Activated CD4-positive, CD25-positive, alpha-beta regulatory T cell (primary cell): ENCODE data around the gene PDXK.

Experiments used
- DNase-seq, 4 experiments: peaks; one replicate each; lab custom pipeline; 2025; lab: John Stamatoyannopoulos, UW

The PDXK gene

DNA sequence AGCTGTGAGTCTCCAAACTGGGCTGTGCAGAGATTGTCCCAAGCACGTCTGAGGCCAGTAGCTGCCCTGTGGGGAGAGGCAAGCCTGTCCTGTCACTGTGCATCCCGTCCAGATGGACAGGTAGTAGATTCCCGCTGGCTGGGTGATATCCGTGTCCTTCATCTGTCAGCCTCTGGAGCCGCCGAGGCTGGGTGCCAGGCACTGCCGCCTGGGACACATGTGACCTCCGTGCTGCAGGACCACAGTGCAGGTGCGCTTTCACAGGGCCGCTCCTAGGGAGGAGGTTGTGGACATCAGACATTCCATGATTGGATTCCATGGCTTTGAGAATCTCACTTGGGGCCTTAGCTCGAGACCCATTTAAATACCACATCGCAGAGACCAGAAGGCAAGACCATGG, 4.7 kb downstream of the PDXK start:
- DNase-seq, result no peak

DNA sequence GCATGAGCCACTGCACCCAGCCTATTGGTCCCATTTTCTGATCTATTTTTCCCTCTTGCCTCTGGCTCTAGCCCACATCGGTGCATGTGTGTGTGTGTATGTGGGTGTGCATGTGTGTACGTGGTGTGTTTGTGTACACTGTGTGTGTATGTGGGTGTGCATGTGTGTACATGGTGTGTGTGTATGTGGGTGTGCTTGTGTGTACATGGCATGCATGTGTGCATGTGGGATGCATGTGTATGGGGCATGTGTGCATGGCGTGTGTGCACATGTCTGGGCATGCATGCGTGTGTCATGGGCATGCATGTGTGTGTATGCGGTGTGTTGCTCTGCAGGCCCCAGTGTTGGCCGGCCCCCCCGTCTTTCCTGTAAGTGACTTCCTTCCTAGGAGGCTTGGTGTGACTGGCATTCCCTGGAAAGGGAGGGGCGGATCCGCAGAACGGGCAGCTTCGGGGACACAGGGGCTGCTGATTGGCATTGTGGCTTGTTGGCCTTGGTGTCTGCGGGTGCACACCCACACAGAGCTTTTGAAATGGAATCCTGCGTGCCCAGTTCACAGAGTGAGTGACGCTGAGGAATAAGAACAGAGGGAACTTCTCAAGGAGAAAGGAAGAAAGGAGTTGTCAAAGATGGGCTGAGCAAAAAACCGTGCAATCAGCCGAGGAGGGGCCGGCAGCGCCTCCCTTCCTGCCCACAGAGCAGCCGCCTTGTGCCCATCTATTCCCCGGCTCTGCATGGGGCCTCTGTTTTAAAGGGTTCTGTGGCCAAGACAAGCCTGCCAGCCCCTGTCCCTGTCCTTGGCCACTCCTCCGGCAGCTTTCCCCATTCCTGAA, 8.0 kb downstream of the PDXK start:
- DNase-seq, result no peak

DNA sequence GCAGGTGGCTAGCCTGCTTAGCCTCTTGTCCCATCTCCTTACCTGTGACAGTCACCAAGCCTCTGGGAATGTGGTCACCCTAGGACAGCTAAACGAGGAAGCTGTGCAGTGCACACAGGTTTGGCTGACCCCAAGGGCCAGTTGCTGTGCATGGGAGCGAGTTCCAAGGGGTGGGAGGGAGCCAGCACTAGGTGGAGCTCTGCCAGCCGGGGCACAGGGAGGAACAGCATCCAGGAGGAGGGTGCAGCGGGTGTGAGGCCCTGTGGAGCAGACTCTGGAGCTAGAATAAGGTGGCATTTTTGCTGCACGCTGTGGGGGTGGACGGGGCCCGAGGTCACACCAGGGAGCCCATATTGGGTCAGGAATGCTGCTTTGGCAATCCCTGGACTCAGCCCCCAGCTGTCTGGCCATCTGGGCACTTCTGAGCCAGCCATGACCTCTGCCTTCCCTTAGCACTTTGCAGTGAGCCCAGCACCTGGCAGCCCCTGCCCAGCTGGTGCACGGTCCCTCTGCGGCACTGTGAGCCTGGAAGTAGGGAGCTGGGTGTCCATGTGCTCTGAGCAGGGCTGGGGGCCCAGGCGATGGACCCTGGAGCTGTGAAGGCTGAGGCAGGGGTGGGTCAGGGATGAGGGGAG, 8.7 kb downstream of the PDXK start:
- DNase-seq, result no peak

DNA sequence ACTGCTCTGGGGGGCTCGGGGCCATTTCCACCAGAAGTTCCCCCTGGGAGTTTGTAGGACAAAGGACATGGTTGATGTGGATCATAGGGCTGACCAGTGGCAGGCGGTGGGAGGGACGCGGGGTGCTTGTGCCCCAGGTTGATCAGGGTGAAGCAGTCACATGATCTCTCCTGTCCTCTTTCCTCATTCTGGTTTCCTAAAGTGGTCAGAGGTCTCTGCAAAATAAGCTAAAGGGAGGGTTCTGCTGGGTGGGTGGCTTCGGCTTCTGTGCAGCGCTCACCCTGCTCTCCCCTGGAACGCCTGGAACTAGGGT, 9.2 kb downstream of the PDXK start:
- no peak for DNase-seq

DNA sequence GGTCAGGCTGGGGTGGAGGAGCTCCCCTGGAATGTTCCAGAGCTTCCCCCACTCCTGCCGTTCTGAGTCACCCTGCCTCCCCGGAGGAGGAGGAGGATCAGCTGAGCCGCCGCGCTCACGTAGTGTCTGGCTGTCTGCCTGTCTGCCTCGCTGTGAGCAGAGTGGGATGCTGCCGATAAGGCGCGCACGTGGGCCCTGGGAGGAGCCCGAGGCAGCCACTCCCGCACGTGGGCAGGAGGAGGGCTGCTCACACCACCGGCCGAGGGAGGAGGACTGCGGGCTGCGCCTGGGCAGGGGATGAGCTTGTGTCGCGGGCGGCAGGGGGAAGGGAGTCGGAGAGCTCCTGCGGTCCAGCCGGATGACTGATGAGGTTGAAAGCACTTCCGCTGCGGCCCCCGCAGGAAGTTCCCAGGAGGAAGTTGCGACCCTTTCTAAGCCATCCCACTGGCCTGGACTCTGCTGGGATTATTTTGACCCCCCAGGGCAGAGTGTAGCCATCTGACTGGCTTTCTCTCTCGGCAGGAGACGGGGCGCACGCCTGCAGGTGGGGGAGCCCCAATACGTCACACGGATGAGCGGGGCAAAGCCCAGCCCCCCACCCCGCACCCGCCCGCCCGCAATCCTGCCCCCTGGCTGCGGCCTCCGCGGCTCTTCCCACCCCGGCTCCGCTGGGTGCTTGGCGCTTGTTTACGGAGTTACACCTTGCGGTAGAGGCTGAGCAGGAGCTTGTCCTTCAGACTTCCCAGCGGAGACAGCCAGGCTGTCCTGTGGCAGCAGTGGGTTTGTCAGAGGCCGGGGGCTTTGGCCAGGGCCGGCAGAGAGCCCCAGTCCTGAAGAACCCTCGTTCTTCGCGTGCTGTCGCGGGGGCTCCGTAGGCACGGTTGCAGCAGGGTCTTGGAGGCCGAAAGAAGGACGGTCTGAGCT, 9.8 kb downstream of the PDXK start:
- DNase-seq, result peak; percentile 31 to 55 (median 48)

DNA sequence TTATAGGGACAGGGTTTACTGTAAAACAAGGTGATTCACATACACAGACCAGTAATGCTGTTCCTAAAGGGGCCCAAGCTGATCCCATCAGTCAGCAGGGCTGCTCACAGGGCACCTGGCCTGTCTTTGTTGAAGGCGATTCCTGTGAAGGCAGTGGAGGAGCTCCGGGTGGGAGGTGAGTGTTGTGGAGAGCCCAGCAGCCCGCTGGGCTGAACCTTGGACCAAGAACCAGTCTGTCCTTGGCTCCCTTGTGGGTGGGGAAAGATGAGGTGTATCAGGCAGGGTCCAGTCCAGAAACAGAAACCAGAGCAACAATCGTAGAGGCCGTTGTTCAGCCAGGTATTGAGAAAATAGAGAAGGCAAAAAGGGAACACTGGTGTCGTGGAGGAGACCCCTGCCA, 12.5 kb downstream of the PDXK start:
- no peak for DNase-seq

DNA sequence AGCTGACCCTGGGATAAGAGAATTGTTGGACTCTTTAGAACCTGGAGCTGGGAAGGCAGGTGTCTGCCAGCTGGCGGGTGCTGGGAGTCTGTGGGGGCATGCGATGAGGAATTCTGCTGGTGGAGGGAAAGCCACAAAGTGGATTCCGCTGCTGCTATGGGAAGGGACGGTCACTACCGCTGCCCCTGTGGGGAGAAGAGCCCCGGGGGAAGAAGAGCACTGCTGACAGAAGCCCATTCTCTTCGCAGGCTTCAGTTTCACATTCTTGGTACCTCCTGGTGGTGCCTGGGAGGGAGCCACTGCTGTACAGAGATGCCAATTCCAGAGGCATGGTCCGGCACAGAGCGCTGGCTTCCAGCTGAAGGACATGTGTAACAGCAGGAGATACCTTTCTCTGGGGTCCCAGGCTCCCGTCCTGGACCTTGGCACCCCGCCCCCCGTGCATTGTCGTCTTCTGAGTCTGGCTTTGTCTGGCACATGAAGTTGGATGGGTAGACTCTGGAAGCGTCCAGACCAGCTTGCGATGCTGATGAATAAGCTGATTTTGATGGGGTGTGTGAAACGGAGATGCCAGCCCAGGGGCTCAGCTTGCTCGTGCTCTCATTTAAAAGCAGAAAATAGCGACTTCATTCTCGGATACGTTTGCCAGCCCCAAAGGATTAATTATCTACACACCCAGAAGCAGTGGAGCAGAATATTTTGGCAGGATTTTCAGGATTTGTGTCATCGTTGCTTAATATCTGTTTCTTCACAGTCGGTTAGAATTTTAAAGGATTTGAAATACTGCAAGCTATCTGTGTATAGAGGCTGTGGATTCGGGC, 13.2 kb downstream of the PDXK start:
- DNase-seq, result no peak

DNA sequence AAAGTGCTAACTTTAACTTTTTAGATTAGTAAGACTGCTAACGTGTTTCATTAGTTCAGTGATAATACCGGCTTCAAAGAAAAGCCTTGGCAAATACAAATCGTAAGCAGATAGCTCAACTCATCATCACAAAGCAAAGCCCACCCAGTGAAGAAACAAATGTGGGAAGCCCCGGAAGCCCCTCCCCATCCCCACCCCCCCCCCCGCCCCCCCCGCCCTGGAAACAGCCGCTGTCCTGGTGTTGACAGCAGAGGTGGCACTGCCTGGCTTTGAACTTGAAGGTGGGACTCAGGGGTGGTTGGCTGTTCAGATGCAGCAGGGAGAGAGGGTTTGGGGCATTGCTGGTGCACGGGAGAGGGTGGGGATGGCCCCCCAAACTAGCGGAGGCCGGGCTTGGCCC, 14.1 kb downstream of the PDXK start:
- DNase-seq, result no peak

DNA sequence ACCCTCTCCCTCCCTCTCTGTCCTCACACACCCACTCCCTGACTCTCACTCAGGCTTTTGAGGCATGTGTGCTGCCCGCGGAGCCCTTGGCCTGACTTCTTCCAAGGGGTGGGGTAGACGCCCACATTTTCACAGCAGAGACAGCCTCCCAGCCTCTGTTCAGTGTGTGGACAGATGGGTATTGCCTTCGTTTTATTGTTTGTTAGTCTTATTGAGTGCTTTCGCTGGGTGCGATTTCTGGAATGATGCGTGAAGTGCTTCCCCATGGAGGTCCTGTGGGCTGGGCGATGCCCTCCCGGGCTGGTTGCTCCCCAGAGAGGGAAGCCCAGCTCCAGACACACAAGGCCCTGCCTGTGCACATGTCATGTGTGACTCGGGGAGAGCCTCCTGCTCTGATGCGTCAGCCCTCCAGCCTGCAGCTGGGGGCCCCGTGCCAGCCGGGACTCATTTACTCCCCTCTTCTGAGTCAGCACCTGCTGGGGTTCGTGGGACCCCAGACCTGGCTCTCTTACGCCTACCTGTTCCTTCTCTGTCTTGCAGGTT, 14.7 kb downstream of the PDXK start:
- no peak for DNase-seq

DNA sequence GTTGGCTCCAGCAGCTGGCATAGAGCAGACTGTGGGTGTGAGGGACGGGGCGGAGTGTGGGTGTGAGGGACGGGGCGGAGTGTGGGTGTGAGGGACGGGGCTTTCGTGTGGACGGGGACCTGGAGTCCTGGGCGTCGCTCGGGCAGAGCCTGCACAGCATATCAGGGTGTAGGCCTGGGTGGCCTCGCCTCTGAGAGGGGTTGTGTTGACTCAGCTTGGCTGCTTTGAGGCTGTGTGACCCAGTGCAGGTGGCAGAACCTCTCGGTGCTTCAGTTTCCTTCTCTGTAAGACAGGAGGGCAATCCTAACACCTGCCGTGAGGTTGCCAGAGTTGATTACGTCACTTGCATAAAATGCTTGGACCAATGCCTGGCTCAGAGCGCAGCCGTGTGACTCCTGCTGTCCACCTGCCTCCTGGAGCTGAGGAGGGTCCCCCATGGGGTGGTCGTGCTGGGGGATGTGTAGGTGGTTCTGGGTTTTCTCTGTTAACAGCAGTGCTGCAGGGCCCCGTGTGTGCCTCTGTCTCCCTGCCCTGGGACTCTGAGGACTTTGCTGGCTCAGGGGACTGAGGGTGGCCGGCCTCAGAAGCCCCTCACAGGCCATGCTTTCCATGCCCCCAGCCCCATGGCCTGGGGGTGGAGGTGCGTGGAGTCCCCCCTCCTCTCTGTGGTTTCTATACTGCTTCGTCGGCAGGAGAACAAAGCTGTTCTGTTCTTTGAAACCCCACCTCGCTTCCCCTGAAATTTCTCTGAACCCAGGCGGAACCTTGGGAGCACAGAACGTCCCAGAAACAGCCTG, 15.4 kb downstream of the PDXK start:
- no peak for DNase-seq

DNA sequence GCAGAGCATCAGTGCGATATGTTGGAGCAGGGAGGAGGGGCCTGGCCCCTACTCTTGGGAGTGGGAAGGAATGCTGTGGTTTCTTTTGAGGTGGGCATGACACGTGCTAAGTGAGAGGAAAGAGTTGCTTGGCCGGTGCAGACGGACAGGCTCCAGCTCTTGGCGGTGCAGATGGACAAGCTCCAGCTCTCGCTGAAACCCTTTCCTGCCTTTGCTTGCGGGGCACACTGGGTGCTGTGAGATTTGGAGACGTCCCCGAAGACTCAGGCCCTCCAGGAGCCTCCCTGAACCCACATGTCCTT, 15.9 kb downstream of the PDXK start:
- DNase-seq, result no peak

DNA sequence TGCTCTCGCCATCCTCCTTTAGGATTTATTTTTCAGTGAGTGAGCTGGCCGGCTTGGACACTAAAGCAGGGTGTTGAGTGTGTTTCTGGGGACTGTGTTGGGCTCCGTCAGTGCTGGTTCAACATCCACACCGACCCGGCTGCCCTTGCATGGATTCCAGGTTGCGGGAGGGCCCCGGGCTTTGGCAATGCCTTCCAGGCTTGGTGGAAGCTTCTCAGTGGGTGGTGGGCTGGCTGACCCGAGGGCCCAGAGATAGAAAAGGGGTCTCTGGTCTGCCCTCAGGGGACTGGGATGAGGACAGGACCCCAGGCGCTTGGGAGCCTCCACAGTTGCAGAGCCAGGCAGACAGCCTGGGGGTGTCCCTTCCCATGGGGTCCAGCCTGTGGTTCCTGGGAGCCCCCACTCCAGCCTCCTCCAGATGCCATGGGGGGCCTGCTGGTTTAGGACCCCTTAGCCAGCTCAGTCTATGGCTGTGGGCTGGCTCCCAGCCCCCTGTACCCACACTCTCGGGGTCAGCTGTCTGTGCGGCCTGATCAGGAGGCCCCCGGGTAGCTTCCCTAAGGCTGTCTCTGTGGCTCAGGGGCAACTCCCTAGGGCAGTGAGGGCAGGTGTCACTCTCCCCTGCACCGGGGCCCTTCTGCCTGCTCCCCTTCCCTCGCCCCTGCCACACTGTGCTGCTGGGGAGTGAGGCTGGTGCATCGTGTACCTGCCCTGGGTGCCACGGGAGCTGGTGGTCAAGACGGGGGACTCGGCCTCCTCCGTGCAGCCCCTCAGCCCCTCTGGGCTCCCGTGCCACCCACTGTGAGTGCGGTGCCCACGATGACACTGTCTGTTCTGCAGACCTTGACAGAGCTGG, 16.5 kb downstream of the PDXK start:
- DNase-seq, result no peak

DNA sequence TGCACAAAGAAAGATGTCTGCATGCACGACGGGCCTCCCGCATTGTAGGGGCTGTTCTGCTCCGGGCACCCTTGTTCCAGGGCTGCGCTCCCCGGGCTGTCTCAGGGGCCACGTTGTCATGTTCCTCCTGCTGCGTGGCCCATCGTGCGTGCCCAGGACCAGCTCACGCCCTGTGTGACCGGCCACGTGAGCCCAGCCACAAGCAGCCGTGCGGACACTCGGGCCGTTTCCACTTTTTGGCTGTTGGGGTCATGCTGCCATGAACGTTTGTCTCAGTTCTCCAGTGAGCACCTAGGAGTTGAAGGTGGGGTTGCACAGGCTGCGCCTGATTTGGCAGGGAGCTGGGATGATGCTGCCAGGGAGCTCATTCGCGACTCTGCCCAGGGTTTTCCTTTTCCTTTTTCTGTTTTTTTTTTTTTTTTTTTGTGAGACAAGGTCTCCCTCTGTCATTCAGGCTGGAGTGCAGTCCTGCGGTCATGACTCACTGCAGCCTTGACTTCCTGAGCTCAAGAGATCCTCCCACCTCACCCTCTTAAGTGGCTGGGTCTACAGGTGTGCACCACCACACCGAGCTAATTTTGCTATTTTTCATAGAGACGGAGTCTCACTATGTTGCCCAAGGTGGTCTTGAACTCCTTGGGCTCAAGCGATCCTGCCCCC, 17.4 kb downstream of the PDXK start:
- DNase-seq, result no peak

DNA sequence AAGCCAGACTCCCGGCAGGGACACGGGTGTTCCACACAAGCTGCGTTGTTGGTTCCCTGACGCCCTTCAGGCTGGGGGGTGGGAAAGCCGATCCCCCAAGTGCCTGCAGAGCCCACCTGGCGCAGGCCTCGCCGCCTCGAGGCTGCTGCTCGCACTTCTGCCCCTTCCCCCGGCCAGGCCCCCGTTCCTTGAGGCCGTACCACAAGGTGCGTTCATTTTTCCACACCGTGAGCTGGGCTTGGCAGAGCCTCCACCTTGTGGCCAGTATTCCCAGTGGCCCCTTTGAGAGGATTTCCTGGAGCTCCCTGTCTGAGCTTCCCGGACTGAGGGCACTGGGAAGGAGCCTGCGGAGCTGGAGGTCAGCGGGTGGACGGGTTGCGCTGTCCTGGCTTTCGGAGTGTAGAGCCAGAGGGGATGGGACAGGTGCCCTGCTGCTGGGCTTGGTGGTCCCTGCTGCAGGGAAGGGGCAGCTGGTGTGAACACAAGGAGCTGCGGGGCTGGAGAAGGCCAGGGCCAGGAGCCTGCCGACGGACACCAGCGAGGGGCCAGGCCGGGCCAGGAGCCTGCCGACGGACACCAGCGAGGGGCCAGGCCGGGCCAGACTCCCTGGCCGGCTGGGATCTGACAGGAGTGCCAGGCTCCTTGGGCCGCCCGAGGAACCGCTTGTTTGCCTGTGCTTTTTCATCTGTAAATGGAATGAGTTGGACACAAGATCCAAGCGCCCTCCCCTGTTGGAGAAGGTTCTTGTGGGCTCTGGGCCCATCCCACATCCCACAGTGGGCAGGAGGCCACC, 18.4 kb downstream of the PDXK start:
- no peak for DNase-seq

DNA sequence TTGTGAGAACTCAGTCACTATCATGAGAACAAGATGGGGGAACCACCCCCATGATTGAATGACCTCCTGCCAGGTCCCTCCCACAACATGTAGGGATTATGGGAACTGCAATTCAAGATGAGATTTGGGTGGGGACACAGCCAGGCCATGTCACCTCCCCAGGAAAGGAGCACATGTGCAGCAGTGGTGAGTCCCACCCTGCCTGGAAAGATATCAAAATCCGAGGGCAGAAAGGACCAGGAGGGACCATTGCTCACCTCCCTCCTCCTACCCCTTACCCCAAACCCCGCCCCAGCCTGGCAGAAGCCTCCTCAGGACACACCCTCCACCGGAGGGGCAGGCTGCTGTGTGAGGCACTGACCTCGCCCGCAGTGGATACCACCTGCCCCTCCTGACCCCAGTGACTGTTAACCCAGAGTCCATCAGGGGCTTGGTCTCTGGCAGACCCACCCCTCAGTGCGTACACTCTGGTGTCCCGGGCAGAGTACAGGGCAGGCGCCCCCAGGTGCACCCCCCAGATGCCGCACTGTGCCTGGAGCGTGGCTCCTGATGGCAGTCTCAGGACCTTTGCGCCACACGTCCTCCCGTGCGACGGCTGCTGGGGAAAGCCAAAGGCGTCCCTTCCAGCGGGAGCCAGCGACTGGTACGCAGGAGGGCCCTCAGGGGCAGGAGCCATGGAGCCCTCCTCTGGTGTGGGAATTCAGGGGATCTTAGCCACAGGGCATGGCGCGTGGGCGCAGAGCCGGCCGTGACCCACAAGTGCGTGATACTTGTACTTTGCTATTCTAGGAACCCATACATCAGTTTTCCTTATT, 20.9 kb downstream of the PDXK start:
- no peak for DNase-seq

DNA sequence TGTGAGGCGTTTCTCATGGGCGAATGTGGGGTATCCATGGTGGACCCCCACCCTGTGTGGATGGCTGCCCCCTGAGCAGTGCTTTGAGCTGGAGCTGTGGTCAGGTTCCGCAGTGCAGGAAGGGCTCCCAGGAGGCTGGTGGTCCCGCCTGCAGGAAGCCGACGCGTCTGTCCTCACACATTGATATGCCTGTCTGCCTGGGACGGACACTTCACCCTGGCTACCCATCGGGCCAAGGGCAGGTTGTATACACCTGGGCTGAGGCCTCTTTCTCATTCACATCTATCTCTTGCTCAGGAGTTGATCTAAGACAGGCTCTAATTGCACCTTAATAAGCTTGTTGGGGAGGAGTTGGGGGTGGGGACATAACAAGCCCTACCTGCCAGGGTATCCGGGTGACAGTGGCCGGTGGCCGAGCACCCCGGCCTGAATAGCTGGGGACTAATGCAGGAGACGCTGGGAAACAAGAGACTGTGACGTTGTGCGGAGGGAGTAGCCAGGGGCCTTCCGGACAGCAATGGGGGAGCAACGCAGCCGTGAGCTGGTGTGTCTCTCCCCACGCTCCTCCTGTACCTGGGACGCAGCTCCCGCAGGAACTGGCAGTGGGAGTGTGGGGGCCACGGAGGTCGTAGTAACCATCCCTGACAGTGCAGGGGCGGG, 21.7 kb downstream of the PDXK start:
- no peak for DNase-seq

DNA sequence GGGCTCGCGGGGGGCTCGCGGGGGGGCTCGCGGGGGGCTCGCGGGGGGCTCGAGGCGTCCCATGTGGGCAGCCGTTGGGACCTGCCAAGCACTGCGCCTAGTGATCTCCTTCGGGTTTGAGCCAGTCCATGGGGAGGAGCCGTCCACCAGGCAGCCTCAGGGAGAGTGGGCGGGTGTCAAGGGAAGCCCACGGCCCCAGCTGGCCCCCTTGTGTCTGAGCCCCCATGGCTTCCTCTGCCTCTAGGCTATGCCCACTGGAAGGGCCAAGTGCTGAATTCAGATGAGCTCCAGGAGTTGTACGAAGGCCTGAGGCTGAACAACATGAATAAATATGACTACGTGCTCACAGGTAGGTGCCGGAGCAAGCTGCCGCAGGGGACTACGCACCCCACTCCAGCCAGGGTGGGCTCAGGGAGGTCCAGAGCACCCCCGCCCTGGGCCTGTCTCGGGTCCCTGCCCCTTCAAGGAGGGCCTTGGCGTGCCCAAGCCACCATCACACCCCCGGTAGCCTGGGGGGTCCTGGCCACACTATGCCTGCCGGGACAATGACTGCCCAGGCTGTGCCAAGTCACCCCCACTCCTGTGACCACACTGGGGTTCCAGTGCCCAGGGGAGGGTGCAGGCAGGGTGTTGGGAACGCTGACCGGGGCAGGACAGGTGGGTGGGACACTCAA, 22.6 kb downstream of the PDXK start:
- no peak for DNase-seq
